GM21576 (cell line): ENCODE results near the gene PIGO.

Source experiments
- ATAC-seq: cut with Tn5 transposase; IDR thresholded peaks from one replicate; pipeline ENCODE4 v1.9.1; 2021; ENCODE audit warnings: mild to moderate bottlenecking, moderate library complexity; ENCODE audit not compliant: unreplicated experiment

Gene PIGO

GRCh38 chr9:35072461-35073278 lies 23.7 kb downstream of the PIGO start, which contains the start of gene VCP:
TSS of gene VCP (minus strand) at chr9:35072625. CDS start at chr9:35072353, 272 bp downstream.
- ATAC-seq: peak; percentile 87

GRCh38 chr9:35071814-35072460 lies 24.5 kb downstream of the PIGO start:
- ATAC-seq: peak; percentile 48

- ATAC-seq: no peak
Observed at GRCh38 chr9:35070823-35071813, 25.3 kb downstream of the PIGO start.

GRCh38 chr9:35069020-35069419 lies 27.4 kb downstream of the PIGO start:
- ATAC-seq: no peak

GRCh38 chr9:35067056-35067455 lies 29.3 kb downstream of the PIGO start:
- ATAC-seq: no peak

GRCh38 chr9:35060548-35061207 lies 35.7 kb downstream of the PIGO start:
- no peak for ATAC-seq

GRCh38 chr9:35059438-35059837 lies 37.0 kb downstream of the PIGO start:
- no peak for ATAC-seq

- ATAC-seq: no peak
Observed at GRCh38 chr9:35057271-35057620, 39.1 kb downstream of the PIGO start.

GRCh38 chr9:35056571-35057270 lies 39.7 kb downstream of the PIGO start:
- no peak for ATAC-seq

- ATAC-seq: no peak
Observed at GRCh38 chr9:35054871-35055644, 41.3 kb downstream of the PIGO start.

- ATAC-seq: no peak
Observed at GRCh38 chr9:35054185-35054835, 42.1 kb downstream of the PIGO start.

GRCh38 chr9:35051069-35051967 lies 45.1 kb downstream of the PIGO start:
- ATAC-seq: no peak

GRCh38 chr9:35048511-35048910 lies 47.9 kb downstream of the PIGO start:
- no peak for ATAC-seq

- no peak for ATAC-seq
Observed at GRCh38 chr9:35044071-35044470, 52.3 kb downstream of the PIGO start.

- no peak for ATAC-seq
Observed at GRCh38 chr9:35042891-35043545, 53.4 kb downstream of the PIGO start.

- ATAC-seq: no peak
Observed at GRCh38 chr9:35042081-35042604, 54.2 kb downstream of the PIGO start.
